Measurements from ENCODE around the gene IL21. TPM values are rescaled to one million over a fixed set of nuclear protein-coding genes. Genes with fewer than 3 reads are reported as not detected.

Gene IL21
- total and polyA plus RNA-seq, 7 experiments from 2014 or later, result 7.3 TPM; not detected in 6

- ChIA-PET POLR2A (no interaction called here), CTCF (no interaction called here)
- intact Hi-C loops (cut with micrococcal nuclease), result loop anchor here in 1 of 2 donors (5.0 kb wide), 1 partner anchor 47 kb away; no protein-coding TSS in a partner anchor
- Histone ChIP-seq H3K4me3 (ENCODE audit: low read length) (no peak overlapping the region), H3K36me3 (ENCODE audit: control insufficient read depth in 2 of 3, insufficient read depth in 3 of 3, low read length in 3 of 3) (no peaks in the 10 kb centered on the region), H3K4me1 (ENCODE audit: control insufficient read depth in 2 of 2, insufficient read depth in 2 of 2, low read length in 2 of 2) (peaks cover 0 to 3% of the 10 kb centered on the region in 2 donors), H3K9me3 (ENCODE audit: control insufficient read depth in 2 of 3, low read length in 3 of 3) (no peaks in the 10 kb centered on the region), H3K27me3 (ENCODE audit: control insufficient read depth in 2 of 2, insufficient read depth in 2 of 2, low read length in 2 of 2) (no peaks in the 10 kb centered on the region), H3K27ac (ENCODE audit: low read depth, low read length) (no peak overlapping the region)
- Mint-ChIP-seq H3K27ac (peak overlapping the region in 6 of 9 donors; percentile 6 to 92 (median 62)), H3K4me1 (peaks cover 13 to 83% (median 39%) of the 10 kb centered on the region in 7 donors), H3K4me3 (peak overlapping the region in 9 of 10 donors; percentile 56 to 79 (median 71)), H3K36me3 (peaks cover 0 to 8% (median 0%) of the 10 kb centered on the region in 5 donors), H3K27me3 (no peaks in the 10 kb centered on the region), H3K9me3 (peaks cover 0 to under 1% (median 0%) of the 10 kb centered on the region in 11 donors)
- DNase-seq (no peak), ATAC-seq (no peak)
These were observed 43.1 kb upstream of the IL21 start for GRCh38 chr4:122663814-122664610.

- intact Hi-C loops (cut with micrococcal nuclease), result loop anchor here in 1 of 2 donors (5.0 kb wide), 1 partner anchor 46 kb away; no protein-coding TSS in a partner anchor
- ATAC-seq, result no peak
- no peak overlapping the region for H3K27ac ChIP-seq (ENCODE audit: low read depth, low read length)
- DNase-seq, result no peak
- H3K4me1 Mint-ChIP-seq, result peaks cover 9 to 82% (median 38%) of the 10 kb centered on the region in 7 donors
- peaks cover 0 to 12% (median 0%) of the 10 kb centered on the region in 5 donors for H3K36me3 Mint-ChIP-seq
- H3K4me1 ChIP-seq (ENCODE audit: control insufficient read depth in 2 of 2, insufficient read depth in 2 of 2, low read length in 2 of 2), result peaks cover 0 to 3% of the 10 kb centered on the region in 2 donors
- H3K27ac Mint-ChIP-seq, result peak overlapping the region in 5 of 9 donors; percentile 13 to 85 (median 71)
- H3K4me3 ChIP-seq (ENCODE audit: low read length), result no peak overlapping the region
- peaks cover 0 to 4% (median 0%) of the 10 kb centered on the region in 11 donors for H3K9me3 Mint-ChIP-seq
- H3K27me3 Mint-ChIP-seq, result no peaks in the 10 kb centered on the region
- H3K4me3 Mint-ChIP-seq, result peak overlapping the region in 5 of 10 donors; percentile 10 to 70 (median 38)
- CTCF ChIA-PET, result no interaction called here
- H3K36me3 ChIP-seq (ENCODE audit: control insufficient read depth in 2 of 3, insufficient read depth in 3 of 3, low read length in 3 of 3), result no peaks in the 10 kb centered on the region
- no peaks in the 10 kb centered on the region for H3K27me3 ChIP-seq (ENCODE audit: control insufficient read depth in 2 of 2, insufficient read depth in 2 of 2, low read length in 2 of 2)
- no peaks in the 10 kb centered on the region for H3K9me3 ChIP-seq (ENCODE audit: control insufficient read depth in 2 of 3, low read length in 3 of 3)
- POLR2A ChIA-PET, result no interaction called here
These were observed 42.4 kb upstream of the IL21 start for GRCh38 chr4:122663291-122663690.

- CTCF ChIA-PET, result no interaction called here
- ATAC-seq, result no peak
These were observed 41.8 kb upstream of the IL21 start for GRCh38 chr4:122662701-122663100.

GRCh38 chr4:122661176-122662160, 40.6 kb upstream of the IL21 start:
- Histone ChIP-seq H3K4me3 (ENCODE audit: low read length) (no peak overlapping the region), H3K36me3 (ENCODE audit: control insufficient read depth in 2 of 3, insufficient read depth in 3 of 3, low read length in 3 of 3) (no peaks in the 10 kb centered on the region), H3K27ac (ENCODE audit: low read depth, low read length) (no peak overlapping the region), H3K9me3 (ENCODE audit: control insufficient read depth in 2 of 3, low read length in 3 of 3) (no peaks in the 10 kb centered on the region), H3K27me3 (ENCODE audit: control insufficient read depth in 2 of 2, insufficient read depth in 2 of 2, low read length in 2 of 2) (no peaks in the 10 kb centered on the region), H3K4me1 (ENCODE audit: control insufficient read depth in 2 of 2, insufficient read depth in 2 of 2, low read length in 2 of 2) (peaks cover 0 to 3% of the 10 kb centered on the region in 2 donors)
- Mint-ChIP-seq H3K27me3 (no peaks in the 10 kb centered on the region), H3K9me3 (peaks cover 0 to 14% (median 3%) of the 10 kb centered on the region in 11 donors), H3K4me3 (peak overlapping the region in 1 of 10 donors; percentile 19), H3K4me1 (peaks cover 6 to 80% (median 22%) of the 10 kb centered on the region in 7 donors), H3K27ac (peak overlapping the region in 3 of 9 donors; percentile 4 to 58 (median 38)), H3K36me3 (peaks cover 0 to 24% (median 0%) of the 10 kb centered on the region in 5 donors)
- ATAC-seq (no peak), DNase-seq (peak in 1 of 9 donors; percentile 1)
- intact Hi-C loops (cut with micrococcal nuclease), result loop anchor here in 1 of 2 donors (5.0 kb wide), 1 partner anchor 44 kb away; no protein-coding TSS in a partner anchor
- ChIA-PET CTCF (no interaction called here), POLR2A (no interaction called here)

More at GRCh38 chr4:122662701-122663100, 41.8 kb upstream of the IL21 start:
- Histone ChIP-seq H3K27ac (ENCODE audit: low read depth, low read length) (no peak overlapping the region), H3K27me3 (ENCODE audit: control insufficient read depth in 2 of 2, insufficient read depth in 2 of 2, low read length in 2 of 2) (no peaks in the 10 kb centered on the region), H3K9me3 (ENCODE audit: control insufficient read depth in 2 of 3, low read length in 3 of 3) (no peaks in the 10 kb centered on the region), H3K4me3 (ENCODE audit: low read length) (no peak overlapping the region), H3K36me3 (ENCODE audit: control insufficient read depth in 2 of 3, insufficient read depth in 3 of 3, low read length in 3 of 3) (no peaks in the 10 kb centered on the region), H3K4me1 (ENCODE audit: control insufficient read depth in 2 of 2, insufficient read depth in 2 of 2, low read length in 2 of 2) (peaks cover 0 to 3% of the 10 kb centered on the region in 2 donors)
- peak overlapping the region in 1 of 10 donors; percentile 38 for H3K4me3 Mint-ChIP-seq
- H3K4me1 Mint-ChIP-seq, result peaks cover 8 to 81% (median 33%) of the 10 kb centered on the region in 7 donors
- peak overlapping the region in 2 of 9 donors; percentile 3 to 41 for H3K27ac Mint-ChIP-seq
- no peak for DNase-seq
- peaks cover 0 to 6% (median 0%) of the 10 kb centered on the region in 11 donors for H3K9me3 Mint-ChIP-seq
- H3K27me3 Mint-ChIP-seq, result no peaks in the 10 kb centered on the region
- POLR2A ChIA-PET, result no interaction called here
- H3K36me3 Mint-ChIP-seq, result peaks cover 0 to 15% (median 0%) of the 10 kb centered on the region in 5 donors
- intact Hi-C loops (cut with micrococcal nuclease), result loop anchor here in 1 of 2 donors (5.0 kb wide), 1 partner anchor 45 kb away; no protein-coding TSS in a partner anchor

- H3K36me3 ChIP-seq (ENCODE audit: control insufficient read depth in 2 of 3, insufficient read depth in 3 of 3, low read length in 3 of 3), result no peaks in the 10 kb centered on the region
- peaks cover 0 to 20% (median 0%) of the 10 kb centered on the region in 5 donors for H3K36me3 Mint-ChIP-seq
- H3K4me1 Mint-ChIP-seq, result peaks cover under 1 to 57% (median 15%) of the 10 kb centered on the region in 7 donors
- no peak overlapping the region for H3K4me3 ChIP-seq (ENCODE audit: low read length)
- ATAC-seq (no peak), DNase-seq (no peak)
- no peaks in the 10 kb centered on the region for H3K27me3 Mint-ChIP-seq
- H3K27me3 ChIP-seq (ENCODE audit: control insufficient read depth in 2 of 2, insufficient read depth in 2 of 2, low read length in 2 of 2), result no peaks in the 10 kb centered on the region
- peak overlapping the region in 1 of 10 donors; percentile 21 for H3K4me3 Mint-ChIP-seq
- H3K4me1 ChIP-seq (ENCODE audit: control insufficient read depth in 2 of 2, insufficient read depth in 2 of 2, low read length in 2 of 2), result peaks cover 0 to 3% of the 10 kb centered on the region in 2 donors
- intact Hi-C loops (cut with micrococcal nuclease), result no loop called here
- POLR2A ChIA-PET, result no interaction called here
- H3K9me3 Mint-ChIP-seq, result peaks cover 0 to 14% (median 3%) of the 10 kb centered on the region in 11 donors
- no peaks in the 10 kb centered on the region for H3K9me3 ChIP-seq (ENCODE audit: control insufficient read depth in 2 of 3, low read length in 3 of 3)
- no peak overlapping the region for H3K27ac ChIP-seq (ENCODE audit: low read depth, low read length)
- CTCF ChIA-PET, result no interaction called here
- peak overlapping the region in 3 of 9 donors; percentile 6 to 86 (median 39) for H3K27ac Mint-ChIP-seq
These were observed 38.0 kb upstream of the IL21 start for GRCh38 chr4:122658818-122659295.

DNA sequence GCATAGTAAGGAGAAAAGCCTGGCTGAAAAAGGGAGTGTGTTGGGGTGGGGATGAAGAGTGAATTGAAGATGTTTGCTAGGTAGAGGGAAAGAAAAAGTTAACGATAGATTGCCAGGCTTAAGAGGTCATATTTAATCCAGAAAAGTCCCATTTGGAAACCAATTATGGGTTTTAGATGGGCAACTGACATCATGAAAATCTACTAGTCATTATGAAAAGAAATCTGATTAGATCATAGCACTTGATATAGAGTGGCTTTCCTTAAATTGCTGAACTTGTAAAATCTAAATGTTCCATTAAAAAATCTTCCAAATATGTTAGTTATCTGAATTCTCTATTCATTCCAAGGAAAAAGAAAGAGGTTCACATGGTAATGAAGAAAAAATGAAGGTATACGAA, 37.5 kb upstream of the IL21 start:
- Mint-ChIP-seq H3K27me3 (no peaks in the 10 kb centered on the region), H3K36me3 (peaks cover 0 to 20% (median 0%) of the 10 kb centered on the region in 5 donors), H3K9me3 (peaks cover 0 to 14% (median 3%) of the 10 kb centered on the region in 11 donors), H3K4me1 (peaks cover 0 to 54% (median 12%) of the 10 kb centered on the region in 7 donors), H3K4me3 (peak overlapping the region in 1 of 10 donors; percentile 21), H3K27ac (peak overlapping the region in 2 of 9 donors; percentile 39 to 86)
- no peak for ATAC-seq
- Histone ChIP-seq H3K27ac (ENCODE audit: low read depth, low read length) (no peak overlapping the region), H3K4me1 (ENCODE audit: control insufficient read depth in 2 of 2, insufficient read depth in 2 of 2, low read length in 2 of 2) (peaks cover 0 to 2% of the 10 kb centered on the region in 2 donors), H3K27me3 (ENCODE audit: control insufficient read depth in 2 of 2, insufficient read depth in 2 of 2, low read length in 2 of 2) (no peaks in the 10 kb centered on the region), H3K4me3 (ENCODE audit: low read length) (no peak overlapping the region), H3K9me3 (ENCODE audit: control insufficient read depth in 2 of 3, low read length in 3 of 3) (no peaks in the 10 kb centered on the region), H3K36me3 (ENCODE audit: control insufficient read depth in 2 of 3, insufficient read depth in 3 of 3, low read length in 3 of 3) (no peaks in the 10 kb centered on the region)
- no peak for DNase-seq
- ChIA-PET CTCF (no interaction called here), POLR2A (no interaction called here)
- intact Hi-C loops (cut with micrococcal nuclease), result no loop called here
